HG03064 (cell line): ENCODE data around the gene ANKRD24.
"Not testable (repeated sequence)": the region's sequence is repeated elsewhere in the genome, so short reads cannot be mapped to it uniquely, and the experiment has no call there.

Experiments
- ATAC-seq: cut with Tn5 transposase; IDR thresholded peaks from one replicate; pipeline ENCODE4 v1.9.1; 2021; ENCODE audit warnings: low read depth; ENCODE audit not compliant: unreplicated experiment

The ANKRD24 gene

GRCh38 chr19:4173479-4174212, 8.8 kb upstream of the ANKRD24 start:
- no peak for ATAC-seq

DNA sequence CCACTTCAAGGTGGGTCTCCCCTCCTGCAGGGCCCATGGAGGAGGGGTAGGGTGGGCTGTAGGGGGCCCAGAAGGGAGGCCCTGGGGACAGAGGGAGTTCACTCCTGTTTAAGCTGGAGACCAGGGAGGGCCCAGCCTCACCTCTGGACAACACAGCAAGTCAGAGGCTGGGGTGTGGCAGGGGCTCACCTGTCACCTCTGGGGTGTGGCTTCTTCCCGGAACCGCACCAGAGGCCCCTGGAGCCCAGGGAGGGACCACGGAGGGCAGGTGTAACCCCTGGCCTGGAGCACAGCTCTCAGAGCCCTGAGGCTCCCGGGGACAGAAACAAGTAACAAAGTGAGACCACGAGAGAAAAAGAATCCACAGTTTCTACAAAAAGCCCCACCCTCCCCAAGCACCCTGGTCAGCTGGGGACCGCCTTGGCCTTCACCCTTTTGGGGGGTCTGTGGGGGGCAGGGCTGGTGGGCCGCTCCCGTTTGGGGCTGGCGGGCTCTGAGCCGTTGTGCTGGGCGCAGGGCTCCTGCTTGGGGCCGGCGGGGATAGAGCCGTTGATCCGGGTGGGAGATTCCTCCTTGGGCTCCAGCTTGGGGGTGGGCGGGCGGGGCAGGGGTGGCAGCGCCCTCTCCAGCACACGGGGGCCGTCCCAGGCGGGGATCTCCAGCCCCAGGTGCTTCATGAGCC, 8.1 kb upstream of the ANKRD24 start:
- ATAC-seq = no peak

DNA sequence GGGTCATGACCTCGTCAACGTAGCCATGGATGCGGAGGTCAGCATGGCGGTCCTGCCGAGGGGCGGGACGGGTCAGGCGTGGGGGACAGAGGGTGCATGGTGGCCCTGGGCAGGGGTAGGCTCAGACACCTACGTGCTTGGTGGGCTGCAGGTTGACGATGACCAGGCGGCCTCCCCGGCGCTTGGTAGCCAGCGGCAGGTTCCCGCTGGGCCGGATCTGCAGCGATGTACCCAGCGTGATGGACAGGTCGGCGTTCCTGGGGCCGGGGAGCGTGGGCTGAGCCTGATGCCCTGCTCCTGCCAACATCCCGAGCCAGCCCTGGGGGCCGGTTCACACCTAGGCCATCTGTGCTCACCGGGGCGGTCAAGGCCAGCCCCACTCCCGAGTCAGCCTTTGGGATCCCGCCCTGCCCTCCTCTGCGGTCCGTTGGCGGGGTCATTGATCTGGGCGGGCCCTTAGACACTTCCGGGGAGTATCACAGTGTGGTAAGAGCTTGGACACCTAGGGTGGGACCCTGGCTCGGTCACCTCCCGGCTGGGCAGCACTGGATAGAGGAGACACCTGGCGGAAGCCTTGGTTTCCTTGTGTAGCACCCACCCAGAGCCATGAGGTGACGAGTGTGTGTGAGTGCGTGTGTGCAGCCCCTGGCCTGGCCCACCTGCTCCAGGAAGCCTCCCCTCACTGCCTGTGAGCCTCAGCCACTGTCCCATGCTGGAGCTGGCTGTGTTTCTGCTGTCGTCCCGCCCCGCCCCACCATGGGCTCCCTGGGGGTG, 7.4 kb upstream of the ANKRD24 start:
- ATAC-seq = no peak

DNA sequence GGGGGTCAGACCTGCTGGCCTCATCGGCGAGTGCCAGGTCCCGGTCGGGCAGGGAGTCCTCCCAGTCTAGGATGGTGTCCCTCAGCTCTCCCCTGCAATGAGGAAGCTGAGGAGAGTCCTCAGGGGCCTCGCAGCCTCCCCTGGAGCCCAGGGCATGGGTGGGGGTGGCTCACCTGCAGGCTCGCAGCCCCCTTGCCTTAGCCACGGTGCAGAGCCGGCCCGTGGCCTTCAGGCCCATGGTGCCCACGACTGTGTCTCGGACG, 6.9 kb upstream of the ANKRD24 start:
- ATAC-seq = no peak

GRCh38 chr19:4177146-4177545, 5.3 kb upstream of the ANKRD24 start:
- no peak for ATAC-seq

GRCh38 chr19:4178990-4179389, 3.5 kb upstream of the ANKRD24 start:
- no peak for ATAC-seq

DNA sequence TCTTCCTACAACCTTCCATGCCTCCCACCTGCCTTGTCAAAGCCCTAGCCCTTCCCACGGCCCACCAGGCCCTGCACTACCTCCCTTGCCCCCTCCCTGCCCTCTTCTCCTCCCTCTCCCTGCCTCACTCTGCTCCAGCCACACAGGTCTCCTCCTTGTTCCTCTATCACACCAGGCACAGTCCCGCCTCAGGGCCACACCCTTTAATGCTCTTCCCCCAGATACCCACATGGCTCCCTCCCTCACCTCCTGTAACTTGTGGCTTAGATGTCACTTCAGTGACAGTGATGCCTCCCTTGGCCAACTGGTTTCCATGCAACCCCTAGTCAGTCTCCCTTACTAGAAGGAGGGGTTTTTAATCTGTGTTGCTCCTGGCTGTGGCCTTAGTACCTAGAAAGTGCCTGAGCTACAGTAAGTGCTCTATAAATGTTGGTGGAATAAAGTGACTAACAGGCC, 1.4 kb upstream of the ANKRD24 start:
- no peak for ATAC-seq

- no peak for ATAC-seq
Measured at GRCh38 chr19:4183967-4184717, 1.7 kb downstream of the ANKRD24 start.

- no peak for ATAC-seq
Measured at GRCh38 chr19:4184718-4185352, 2.3 kb downstream of the ANKRD24 start.

GRCh38 chr19:4185413-4186086, 3.1 kb downstream of the ANKRD24 start:
- no peak for ATAC-seq

DNA sequence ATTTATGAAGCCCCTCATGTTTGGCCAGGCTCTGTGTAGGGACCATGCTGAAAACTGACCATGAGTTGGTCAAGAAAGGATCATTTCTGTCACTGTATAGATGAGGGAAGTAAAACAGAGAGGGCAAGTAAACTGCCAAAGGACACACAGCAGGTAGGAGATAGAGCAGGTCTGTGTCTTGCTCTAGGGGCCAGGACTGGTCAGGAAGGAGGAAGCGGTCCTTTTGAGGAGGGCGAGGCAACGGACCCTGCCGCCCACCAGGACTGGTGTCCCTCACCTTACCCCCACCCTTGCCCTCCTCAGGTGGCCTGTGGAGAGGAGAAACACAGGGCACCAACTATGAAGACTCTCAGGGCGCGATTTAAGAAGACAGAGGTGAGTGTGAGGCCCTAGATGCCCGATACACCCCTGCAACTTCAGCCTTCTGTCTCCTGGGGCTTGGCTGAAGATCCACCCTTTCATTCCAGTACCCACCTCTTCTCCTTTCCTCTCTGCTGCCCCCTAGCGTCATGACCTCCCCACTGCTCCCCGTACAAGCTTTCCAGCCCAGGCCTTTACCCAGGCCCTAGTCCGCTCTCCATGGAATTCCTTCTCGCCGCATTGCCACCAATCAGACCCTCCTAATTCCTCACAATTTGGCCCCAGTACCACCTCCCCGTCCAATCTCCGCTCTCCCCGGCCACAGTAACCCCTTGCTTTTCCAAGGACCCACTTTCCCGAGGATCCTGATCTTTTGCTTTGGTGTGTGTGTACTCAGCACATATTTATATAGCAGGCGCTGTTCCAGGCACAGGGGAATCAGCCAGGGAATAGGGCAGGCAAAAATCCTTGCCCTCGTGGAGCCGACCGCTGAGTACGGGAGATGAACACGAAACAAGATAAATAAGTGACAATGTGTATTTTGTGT, 3.9 kb downstream of the ANKRD24 start:
- ATAC-seq = no peak

GRCh38 chr19:4187313-4188122, 5.0 kb downstream of the ANKRD24 start:
- ATAC-seq = no peak

DNA sequence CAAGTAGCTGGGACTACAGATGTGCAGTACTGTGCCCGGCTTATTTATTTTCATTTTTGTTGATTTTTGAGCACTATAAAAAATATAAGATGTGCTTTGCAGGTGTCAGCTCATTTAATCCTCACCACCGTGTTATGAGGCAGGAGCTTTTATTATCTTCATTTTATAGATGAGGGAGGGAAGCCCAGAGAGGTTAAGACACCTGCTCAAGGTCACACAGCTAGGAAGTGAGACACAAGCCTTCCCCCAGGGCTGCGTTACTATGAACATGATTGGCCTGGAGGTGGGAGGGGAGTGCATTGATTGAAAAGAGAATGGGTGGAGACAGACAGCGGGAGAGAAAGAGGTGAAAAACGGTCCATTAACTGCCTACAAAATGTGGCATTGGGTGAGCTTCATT, 7.2 kb downstream of the ANKRD24 start:
- no peak for ATAC-seq

GRCh38 chr19:4192537-4192936, 10.0 kb downstream of the ANKRD24 start:
- not testable (repeated sequence) for ATAC-seq

- no peak for ATAC-seq
Measured at GRCh38 chr19:4194353-4194752, 11.9 kb downstream of the ANKRD24 start.

DNA sequence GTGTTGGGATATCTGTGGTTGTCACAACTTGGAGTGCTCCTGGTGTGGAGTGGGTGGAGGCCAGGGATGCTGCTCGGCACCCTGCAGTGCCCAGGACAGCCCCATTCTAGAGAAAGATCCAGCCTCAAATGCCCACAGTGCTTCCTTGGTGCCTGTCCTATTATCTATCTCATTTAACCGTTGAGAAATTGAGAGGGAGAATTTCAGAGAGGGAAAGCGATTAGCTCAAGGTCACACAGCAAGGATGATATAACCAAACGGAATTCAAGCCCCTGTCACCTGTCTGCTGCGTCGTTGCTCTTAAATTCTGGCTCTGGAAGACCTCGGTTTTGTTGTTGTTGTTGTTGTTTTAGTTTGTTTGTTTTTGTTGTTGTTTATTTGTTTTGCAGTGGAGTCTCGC, 13.5 kb downstream of the ANKRD24 start:
- ATAC-seq = no peak

DNA sequence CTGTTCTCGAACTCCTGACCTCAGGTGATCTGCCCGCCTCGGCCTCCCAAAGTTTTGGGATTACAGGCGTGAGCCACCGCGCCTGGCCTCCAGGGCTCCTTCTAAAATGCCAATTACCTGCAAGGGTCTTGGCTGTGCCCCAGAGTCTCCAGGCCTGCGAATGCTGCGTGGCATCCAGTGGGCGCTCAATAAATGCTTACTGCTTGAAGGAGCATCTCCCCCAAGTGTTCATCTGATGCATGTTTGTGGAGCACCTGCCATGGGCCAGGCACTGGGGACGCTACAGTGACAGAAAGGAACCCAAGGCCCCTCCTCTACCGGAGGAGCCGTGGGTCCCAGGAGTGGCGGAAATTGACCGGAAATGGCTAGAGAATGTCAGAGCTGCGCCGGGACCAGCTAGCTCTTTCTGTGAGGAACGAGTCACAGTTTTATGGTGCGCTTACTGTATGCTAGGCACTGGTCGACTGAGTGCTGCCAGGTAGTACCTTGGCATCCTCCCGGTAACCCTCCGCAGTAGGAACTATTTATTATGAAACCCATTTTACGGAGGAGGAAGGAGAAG, 14.2 kb downstream of the ANKRD24 start:
- no peak for ATAC-seq

DNA sequence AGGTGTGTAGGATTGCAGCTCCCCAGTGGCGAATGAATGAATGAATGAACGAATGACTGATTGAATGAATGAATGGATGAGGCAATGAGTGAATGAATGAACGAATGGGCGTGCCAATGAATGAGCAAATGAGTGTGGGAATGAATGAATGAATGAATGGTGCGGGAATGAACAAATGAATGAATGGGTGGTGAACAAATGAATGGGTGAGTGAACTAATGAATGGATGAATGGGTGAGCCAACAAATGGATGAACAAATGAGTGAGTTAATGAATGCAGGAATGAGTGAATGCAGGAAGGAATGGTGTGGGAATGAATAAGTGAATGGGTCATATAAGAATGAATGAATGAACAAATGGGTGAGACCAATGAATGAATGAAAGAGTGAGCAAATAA, 14.7 kb downstream of the ANKRD24 start:
- ATAC-seq = no peak
